Hepatocyte (in vitro differentiated cells): ENCODE measurements around the gene EME2.

Source experiments
- CTCF ChIP-seq: fragments of 200-600 bp; sonication (generic); IDR thresholded peaks from 2 replicates; pipeline ENCODE4 v1.5.1; 2016; ENCODE audit warnings: antibody characterized with exemption, mild to moderate bottlenecking; ENCODE audit not compliant: poor library complexity
- EZH2 ChIP-seq: fragments of 200-600 bp; sonication (generic); IDR thresholded peaks from 2 replicates; pipeline ENCODE4 v1.6.1; 2016; ENCODE audit warnings: antibody characterized with exemption, mild to moderate bottlenecking, borderline replicate concordance
- EZH2phosphoT487 ChIP-seq: fragments of 200-600 bp; sonication (generic); IDR thresholded peaks from one replicate; pipeline ENCODE4 v1.6.1; 2018; ENCODE audit warnings: antibody characterized with exemption, mild to moderate bottlenecking, low read depth, moderate library complexity; ENCODE audit not compliant: unreplicated experiment, severe bottlenecking

GRCh38 chr16:1812732-1813163, 40.1 kb downstream of the EME2 start:
- peak; percentile 57 for TF ChIP-seq CTCF
- no peak for TF ChIP-seq EZH2
- TF ChIP-seq EZH2phosphoT487: no peak
